ENCODE results near the gene TRIM41.

GRCh38 chr5:181229996-181230395 is 6.9 kb downstream of the TRIM41 start:
- no peak for TF ChIP-seq POLR2A (IDR thresholded peaks at IDR 0.05; ENCODE audit: low read length)
- TF ChIP-seq GATA1 (IDR thresholded peaks at IDR 0.05; ENCODE audit: low read depth, low read length) = no peak

All from erythroblast (primary cell).